Fibroblast of villous mesenchyme (primary cell): Measurements from ENCODE around the gene SLU7. TPM values are rescaled to one million over a fixed set of nuclear protein-coding genes. Genes with fewer than 3 reads are reported as not detected.

ENCODE experiments used
- DNase-seq: peaks from one replicate; pipeline ENCODE4 v3.0.0-alpha.2; 2010; ENCODE audit warnings: low read depth
- H3K4me3 ChIP-seq: 2 replicates; pipeline ENCODE4 v1.5.1; 2011; ENCODE audit warnings: low read depth, mild to moderate bottlenecking, low read length
- CTCF ChIP-seq: IDR thresholded peaks from 2 replicates; pipeline ENCODE4 v1.5.1; 2012; ENCODE audit warnings: low read depth, mild to moderate bottlenecking, low read length; ENCODE audit not compliant: insufficient read depth
- total RNA-seq: library from RNA; depleted of rRNA; stranded (reverse); fragments of >200 nt; gene quantifications from 2 replicates; pipeline ENCODE4 v1.2.3, GENCODE V29; 2012

The SLU7 gene
- 39.0 and 48.4 TPM in 2 replicates for total RNA-seq

- DNase-seq: peak; percentile 97
- TF ChIP-seq CTCF: no peak
Measured at GRCh38 chr5:160418561-160419457, at the start of gene SLU7. TSS of gene SLU7 (minus strand) at chr5:160419081. CDS start at chr5:160415294, 3,787 bp downstream.

GRCh38 chr5:160468363-160468975, 49.6 kb upstream of the SLU7 start:
- no peak for DNase-seq
- TF ChIP-seq CTCF: no peak
- peak overlapping the region; percentile 31 for H3K4me3 ChIP-seq

More at GRCh38 chr5:160418561-160419457, at the start of gene SLU7:
- H3K4me3 ChIP-seq: peak within 1 kb of the TSS; percentile 93

- DNase-seq: peak; percentile 90
- TF ChIP-seq CTCF: no peak
- H3K4me3 ChIP-seq: peak overlapping the region; percentile 31
Measured at GRCh38 chr5:160467555-160468362, 48.9 kb upstream of the SLU7 start.

- no peak for TF ChIP-seq CTCF
- DNase-seq: peak; percentile 54
- H3K4me3 ChIP-seq: peak overlapping the region; percentile 1
Measured at GRCh38 chr5:160466889-160467554, 48.1 kb upstream of the SLU7 start.

DNA sequence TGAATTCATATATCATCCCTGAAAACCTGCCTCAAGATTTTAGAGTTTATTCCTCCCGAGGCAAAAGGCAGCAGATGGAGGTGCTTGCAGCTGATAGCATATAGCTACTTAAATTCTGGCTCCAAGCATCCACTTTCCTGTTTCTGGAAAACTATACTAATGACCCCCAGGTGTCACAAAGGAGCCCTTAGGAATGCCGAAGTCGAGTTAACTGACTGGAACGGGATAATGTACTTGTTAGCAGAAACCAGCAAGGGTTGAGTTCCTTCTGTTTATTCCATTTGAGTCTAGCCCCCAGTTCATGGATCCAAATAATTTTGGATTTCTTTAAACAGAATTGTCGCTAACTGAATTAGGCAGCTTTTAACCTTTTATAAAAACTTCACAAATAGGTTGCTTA, 47.2 kb upstream of the SLU7 start:
- DNase-seq: no peak
- no peak overlapping the region for H3K4me3 ChIP-seq
- no peak for TF ChIP-seq CTCF

DNA sequence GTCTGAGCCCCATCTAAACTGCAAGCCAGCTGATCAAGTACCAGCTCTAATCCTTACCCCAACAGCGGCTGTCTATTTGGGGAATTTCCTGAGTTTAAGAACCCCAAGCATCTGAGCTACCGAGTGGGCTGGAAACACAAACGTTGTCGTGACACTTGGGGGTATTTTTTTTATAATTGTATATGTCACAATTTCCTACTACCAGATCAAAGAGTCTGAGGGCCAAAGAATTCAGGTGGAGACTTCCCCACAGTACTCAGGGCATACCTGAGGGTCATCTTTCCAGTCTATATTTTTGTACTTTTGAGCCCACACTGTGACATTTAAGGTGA, 45.6 kb upstream of the SLU7 start:
- H3K4me3 ChIP-seq: no peak overlapping the region
- no peak for DNase-seq
- no peak for TF ChIP-seq CTCF
